T47D (cell line): ENCODE results near the gene MPI.
"Not testable (repeated sequence)": the region's sequence is repeated elsewhere in the genome, so short reads cannot be mapped to it uniquely, and the experiment has no call there.

ENCODE experiments used
- DNase-seq, 2 experiments: peaks; one replicate each; pipeline versions ENCODE4 v3.0.0 to v3.0.0-alpha.2; 2011 to 2012; ENCODE audit warnings: low read depth in 1 of 2, low spot score in 1 of 2
- JUND ChIP-seq: IDR thresholded peaks from 2 replicates; pipeline ENCODE4 v1.6.1; 2012; ENCODE audit warnings: low read depth
- in situ Hi-C: cut with HindIII; loops from 2 replicates; pipeline ENCODE4 v1.10.0; 2016; ENCODE audit warnings: low sequenced_read_pairs, low pct_unique_long_range_greater_than_20kb

The MPI gene

GRCh38 chr15:74888716-74889115 lies 1.1 kb upstream of the MPI start:
- no peak for TF ChIP-seq JUND
- in situ Hi-C loops = no loop called here
- DNase-seq = no peak

- TF ChIP-seq JUND = no peak
- peak in 1 of 2 experiments; percentile 25 for DNase-seq
- in situ Hi-C loops = no loop called here
Measured at GRCh38 chr15:74889390-74889882, 406 bp upstream of the MPI start.

- in situ Hi-C loops = no loop called here
- TF ChIP-seq JUND = no peak
- DNase-seq = no peak
Measured at GRCh38 chr15:74890665-74890960, 771 bp downstream of the MPI start.

GRCh38 chr15:74891469-74891868 lies 1.6 kb downstream of the MPI start:
- no peak for DNase-seq
- TF ChIP-seq JUND = no peak
- in situ Hi-C loops = no loop called here

GRCh38 chr15:74892313-74892712 lies 2.5 kb downstream of the MPI start:
- DNase-seq = no peak
- TF ChIP-seq JUND = no peak
- in situ Hi-C loops = no loop called here

GRCh38 chr15:74892931-74893330 lies 3.1 kb downstream of the MPI start:
- no peak for DNase-seq
- in situ Hi-C loops = no loop called here
- no peak for TF ChIP-seq JUND

- in situ Hi-C loops = no loop called here
- no peak for DNase-seq
Measured at GRCh38 chr15:74893627-74894026, 3.8 kb downstream of the MPI start.

GRCh38 chr15:74894383-74894782 lies 4.5 kb downstream of the MPI start:
- DNase-seq, in situ Hi-C loops: not testable (repeated sequence)

More at GRCh38 chr15:74893627-74894026, 3.8 kb downstream of the MPI start:
- TF ChIP-seq JUND = no peak

- TF ChIP-seq JUND = no peak
- no peak for DNase-seq
- in situ Hi-C loops = no loop called here
Measured at GRCh38 chr15:74895830-74896229, 6.0 kb downstream of the MPI start.

- no peak for DNase-seq
- in situ Hi-C loops = no loop called here
- TF ChIP-seq JUND = no peak
Measured at GRCh38 chr15:74896316-74896715, 6.5 kb downstream of the MPI start.

- no peak for TF ChIP-seq JUND
- in situ Hi-C loops = no loop called here
- no peak for DNase-seq
Measured at GRCh38 chr15:74897300-74897701, 7.5 kb downstream of the MPI start.

GRCh38 chr15:74901612-74902063 lies 11.8 kb downstream of the MPI start:
- no peak for TF ChIP-seq JUND

GRCh38 chr15:74902295-74903075 lies 12.6 kb downstream of the MPI start:
- DNase-seq = no peak
- TF ChIP-seq JUND = no peak
- in situ Hi-C loops = no loop called here

More at GRCh38 chr15:74901612-74902063, 11.8 kb downstream of the MPI start:
- DNase-seq = peak; percentile 75 to 77
- in situ Hi-C loops = no loop called here

- no peak for DNase-seq
- in situ Hi-C loops = no loop called here
- no peak for TF ChIP-seq JUND
Measured at GRCh38 chr15:74903676-74904075, 13.8 kb downstream of the MPI start.
